GM21381 (cell line): ENCODE data around the gene SH3BGR.

Source experiments
- ATAC-seq: cut with Tn5 transposase; IDR thresholded peaks from one replicate; pipeline ENCODE4 v1.9.1; 2021; ENCODE audit warnings: mild to moderate bottlenecking, moderate library complexity; ENCODE audit not compliant: unreplicated experiment

Gene SH3BGR

DNA sequence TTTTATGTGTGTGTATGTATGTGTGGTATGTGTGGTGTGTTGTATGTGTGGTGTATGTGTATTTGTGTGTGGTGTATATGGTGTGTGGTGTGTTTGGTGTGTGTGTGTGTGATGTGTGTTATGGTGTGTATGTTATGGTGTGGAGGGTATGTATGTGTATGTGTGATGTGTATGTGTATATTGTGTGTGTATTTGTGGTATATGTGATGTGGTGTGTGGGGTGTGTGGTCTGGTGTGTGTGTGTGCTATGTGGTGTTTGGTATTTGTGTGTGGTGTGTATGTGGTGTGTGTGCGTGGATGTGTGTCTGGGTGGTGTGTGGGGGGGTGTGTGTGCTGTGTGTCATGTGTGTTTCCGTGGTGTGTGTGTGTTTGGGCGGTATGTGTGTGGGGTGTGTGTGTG, 59.3 kb downstream of the SH3BGR start:
- no peak for ATAC-seq

DNA sequence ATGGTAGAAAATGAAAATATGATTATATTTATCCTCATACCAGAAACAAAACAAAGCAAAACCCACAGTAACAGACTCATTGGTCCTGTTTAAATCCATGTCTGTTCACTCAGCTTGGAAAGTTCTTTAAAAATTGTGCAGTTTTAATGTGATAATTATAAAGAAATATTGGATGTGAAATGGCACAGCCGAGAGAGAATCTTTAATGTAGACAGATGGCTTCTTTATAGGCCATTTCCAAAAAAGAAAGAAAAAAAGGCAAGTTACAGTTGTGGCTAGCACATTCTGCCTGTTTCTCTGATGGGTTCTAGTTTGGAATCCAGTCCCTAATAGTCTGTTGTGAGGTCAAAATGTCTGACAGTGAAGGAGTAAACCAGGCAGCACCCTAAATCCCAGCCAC, 62.0 kb downstream of the SH3BGR start:
- ATAC-seq, result no peak

DNA sequence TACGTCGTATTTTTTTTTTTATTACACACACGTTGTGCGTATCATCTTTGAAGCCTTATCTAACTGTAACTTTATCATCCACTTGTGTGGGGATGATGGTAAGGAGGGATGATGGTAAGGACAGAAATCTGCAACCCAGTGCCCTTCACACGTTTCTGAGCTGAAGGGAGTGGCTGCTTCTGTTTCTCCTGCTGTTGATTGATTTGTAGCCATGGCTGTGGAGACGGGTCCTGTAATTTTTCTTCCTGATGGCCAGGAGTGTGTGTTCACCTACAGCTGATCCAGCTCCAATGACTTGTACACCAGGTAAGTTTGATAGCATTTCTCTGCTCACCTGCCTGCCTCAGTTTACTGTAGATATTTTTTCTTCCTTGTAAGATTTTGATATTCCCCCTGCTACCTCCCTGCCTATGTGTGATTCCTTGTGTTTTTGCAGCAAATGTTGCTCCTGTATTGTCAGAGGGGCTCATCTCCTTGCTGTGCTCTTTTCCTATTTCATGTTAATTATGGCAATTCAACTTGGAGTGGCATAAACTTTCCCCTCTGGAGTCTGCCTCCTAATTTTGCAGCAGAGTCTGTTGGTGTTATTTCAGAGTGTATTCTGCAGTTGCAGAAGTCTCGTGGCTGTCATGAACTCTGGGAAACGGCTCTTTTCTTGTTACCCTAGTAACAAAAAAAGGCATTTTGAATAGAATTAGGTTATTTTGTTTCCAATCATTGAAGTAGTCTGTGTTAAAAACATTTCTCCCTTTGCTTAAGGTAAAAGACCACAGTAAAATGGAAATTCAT, 64.1 kb downstream of the SH3BGR start:
- no peak for ATAC-seq

DNA sequence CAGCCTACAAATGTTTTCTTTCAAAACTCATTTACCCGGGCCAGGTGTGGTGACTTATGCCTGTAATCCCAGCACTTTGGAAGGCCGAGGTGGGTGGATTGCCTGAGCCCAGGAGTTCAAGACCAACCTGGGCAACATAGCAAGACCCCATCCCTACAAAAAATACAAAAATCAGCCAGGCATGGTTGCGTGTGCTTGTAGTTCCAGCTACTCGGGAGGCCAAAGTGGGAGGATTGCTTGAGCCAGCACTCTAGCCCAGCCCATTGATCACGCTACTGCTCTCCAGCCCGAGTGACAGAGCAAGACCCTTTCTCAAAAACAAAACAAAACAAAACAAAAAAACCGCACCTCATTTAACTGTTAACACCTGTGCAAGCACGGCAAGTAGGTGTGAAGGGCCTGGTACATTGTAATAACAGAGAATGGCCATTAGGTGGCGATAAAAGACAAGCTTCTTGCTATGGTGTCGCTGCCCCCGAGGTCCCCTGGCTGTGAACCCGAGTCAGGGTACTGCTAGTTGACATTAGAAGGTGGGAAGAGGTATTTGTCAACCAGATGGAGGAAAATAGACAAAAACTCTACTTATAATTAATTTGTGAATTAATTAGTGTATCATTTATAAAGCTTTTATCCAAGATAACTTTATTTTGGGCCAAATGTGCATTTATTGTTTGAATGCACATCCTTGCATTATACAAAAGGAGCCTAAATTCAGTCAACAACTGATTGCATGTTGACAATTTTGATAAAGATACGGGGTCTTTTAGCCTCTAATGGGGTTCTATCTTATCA, 66.5 kb downstream of the SH3BGR start:
- ATAC-seq, result peak; percentile 86

DNA sequence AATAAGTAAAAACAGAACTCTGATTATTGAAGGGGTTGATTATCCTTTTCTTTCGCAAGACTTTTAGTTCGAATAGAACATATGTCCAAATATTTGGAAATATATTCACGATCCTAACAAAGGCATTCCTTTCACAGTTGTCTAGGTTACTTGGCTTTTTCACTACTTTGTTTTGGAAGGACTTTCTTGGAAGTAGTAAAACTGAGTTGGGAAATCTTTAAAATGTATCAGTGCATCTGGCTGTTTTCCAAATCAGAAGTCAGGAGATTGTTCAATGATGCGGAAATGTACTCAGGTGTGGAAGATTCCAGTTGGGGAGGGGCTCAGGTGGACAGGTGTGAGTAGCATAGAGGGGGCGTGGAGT, 67.1 kb downstream of the SH3BGR start:
- no peak for ATAC-seq

DNA sequence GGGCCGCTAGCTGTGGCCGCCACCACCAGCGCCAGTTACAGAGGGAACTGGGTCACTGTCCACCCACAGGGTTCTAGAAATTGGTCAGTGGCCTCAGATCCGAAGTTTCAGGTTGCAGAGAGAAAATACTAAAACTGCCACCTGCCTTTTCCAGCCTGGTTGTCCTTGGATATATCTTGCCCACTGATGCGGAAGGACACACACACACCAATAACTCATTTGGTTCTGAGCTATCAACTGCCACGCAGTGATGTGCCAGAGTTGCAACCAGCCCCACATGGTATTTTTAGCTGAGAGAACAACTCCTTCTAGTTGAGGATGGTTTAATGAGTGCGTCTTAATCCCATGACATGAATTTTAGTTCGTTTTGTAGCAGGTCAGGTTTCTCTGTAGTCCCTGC, 68.1 kb downstream of the SH3BGR start:
- ATAC-seq, result no peak

DNA sequence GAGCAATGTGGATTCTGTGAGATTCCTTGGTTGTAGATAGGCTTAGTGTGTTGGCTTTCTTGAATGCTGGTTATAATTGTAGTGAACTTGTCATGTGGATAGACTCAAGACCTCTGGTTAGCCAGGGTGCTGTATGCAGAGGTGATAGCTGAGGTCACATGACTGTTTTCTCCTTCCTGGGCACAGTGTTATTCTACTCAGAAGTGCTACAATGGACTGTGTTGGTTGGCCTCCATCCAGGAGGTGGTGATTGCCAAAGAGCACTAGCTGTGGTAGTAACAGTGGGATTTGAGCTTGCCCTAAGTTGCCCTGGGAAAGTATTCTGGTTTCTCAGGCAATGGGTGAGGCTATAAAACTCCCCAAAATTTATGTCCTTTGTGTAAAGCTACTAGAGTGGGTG, 71.6 kb downstream of the SH3BGR start:
- no peak for ATAC-seq

DNA sequence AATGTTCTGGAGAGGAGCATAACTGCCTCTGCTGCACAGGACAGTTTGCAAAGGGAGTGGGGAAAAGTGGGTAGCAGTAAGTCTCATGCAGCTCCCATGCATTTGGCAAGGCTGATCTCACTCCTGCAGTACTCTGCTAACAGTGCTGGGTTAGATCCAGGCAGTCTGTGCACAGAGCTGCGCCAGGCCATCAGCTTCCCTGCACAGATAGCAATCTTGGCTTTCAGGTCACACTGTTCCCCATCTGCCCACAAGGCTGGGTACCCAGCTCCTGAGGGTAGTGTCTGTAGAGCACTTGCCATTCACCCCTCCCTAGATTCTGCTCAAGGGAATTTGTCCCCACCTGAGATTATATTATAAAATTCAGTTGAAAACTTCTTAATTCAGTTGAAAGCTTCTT, 72.1 kb downstream of the SH3BGR start:
- ATAC-seq, result no peak

DNA sequence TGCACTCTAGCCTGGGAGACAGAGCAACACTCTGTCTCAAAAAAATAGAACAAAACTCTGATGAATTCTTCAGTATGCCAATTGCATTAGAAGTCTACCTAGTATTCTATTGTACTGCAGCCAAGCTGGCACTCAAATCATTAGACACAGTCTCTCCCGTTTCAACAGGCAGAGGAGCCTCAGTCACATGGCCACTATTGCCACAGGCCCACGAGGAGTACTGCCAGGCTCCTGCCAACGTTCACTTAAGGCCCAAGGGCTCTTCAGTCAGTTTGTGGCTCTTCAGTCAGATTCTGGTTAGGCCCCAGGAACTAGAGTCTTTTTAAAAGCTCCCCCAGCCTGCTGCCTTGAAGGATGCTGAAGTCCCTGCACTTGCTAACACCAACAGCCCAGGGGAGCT, 73.4 kb downstream of the SH3BGR start:
- no peak for ATAC-seq

DNA sequence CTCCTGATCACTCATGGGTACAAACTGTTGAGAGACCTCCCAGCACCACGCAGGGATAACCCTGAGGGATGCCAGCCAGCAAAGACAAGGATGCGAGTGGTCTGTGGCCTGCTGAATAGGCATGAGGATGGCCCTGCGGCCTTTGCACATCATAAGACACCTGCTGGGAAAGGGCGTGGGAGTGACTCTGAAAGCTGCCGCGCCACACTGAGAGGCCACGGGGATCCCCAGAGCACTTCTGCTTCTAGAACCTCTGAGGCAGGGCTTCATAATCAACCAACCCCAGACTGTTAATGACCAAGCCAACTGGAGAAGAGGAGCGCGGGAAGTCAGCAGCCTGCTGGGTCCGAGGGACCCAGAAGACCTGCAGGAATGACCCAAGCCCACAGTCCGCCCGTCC, 73.8 kb downstream of the SH3BGR start:
- no peak for ATAC-seq

DNA sequence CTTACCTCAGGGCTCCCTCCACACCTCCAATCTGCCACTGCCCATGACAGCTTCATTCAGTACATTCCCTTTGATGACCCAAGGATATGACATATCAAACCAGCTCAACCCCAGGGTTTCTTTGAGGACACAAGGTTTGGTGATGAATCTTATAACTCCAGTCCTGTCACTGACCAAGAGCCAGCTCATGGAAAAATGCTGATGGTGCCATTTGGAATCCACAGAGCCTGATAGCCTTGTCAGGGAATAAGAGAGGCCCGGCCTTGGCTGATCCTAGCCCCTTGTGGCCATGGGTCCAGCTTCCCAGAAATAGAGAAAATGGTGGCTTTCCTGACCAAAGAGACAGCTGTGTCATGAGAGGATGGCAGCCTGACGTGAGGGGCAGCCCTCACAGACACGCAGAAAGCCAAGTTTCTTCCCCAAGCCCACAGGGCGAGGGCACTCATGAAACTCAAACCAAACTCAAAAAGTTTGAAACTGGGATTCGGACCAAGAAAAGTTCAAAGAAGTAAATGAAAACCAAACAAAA, 75.4 kb downstream of the SH3BGR start:
- ATAC-seq, result no peak

DNA sequence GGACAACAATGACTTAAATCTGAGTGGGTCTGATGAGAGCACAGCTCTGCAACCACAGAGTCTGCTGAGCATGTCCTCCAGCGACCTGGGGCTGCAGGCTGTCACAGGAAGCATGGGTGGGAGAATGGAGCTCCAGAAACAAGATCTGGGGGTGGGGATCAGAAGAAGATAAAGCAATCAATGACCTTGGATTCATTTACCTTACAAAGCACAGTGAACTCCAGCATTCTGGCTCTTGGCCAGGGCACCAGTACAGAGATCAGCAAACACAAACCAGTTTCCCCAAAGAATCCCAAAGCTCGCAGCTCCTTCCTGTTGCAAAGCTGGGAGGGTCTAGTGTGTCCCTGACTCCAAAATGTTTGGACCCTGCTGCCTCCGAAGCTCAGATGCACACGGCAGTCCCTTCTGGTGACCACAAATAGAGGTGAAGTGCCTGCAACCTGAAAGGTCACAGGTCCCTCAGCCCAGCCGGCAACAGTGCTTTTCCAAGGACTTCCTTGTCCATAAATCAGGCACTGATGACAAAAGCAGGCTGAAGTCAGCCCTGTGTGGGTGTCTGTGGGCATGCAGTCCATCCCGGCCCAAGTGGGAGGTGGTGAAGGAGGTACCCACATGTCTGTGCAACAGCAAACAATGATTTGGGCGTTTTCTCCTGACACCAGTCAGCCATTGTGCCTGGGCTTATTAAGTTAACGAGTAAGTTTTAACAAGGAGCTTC, 76.1 kb downstream of the SH3BGR start:
- ATAC-seq, result no peak

DNA sequence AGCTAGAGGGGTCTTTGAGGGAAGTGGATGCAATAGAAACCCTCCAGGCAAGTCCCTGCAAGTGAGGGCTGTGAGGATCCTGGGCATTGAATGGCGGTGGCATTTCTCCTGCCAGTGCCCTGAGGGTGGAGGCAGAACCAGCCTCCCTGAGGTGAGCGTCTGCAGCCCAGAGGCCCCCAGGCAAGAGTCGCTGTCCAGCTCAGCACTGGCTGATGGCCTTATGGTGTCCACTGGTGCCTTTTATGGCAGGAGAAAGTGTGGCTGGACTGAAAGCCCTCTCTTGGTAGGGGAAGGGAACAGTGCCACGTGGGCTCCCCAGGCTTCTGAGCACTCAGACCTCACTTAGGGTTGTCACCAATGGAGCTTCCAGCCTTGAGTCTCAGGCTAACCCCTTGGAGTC, 77.3 kb downstream of the SH3BGR start:
- no peak for ATAC-seq

DNA sequence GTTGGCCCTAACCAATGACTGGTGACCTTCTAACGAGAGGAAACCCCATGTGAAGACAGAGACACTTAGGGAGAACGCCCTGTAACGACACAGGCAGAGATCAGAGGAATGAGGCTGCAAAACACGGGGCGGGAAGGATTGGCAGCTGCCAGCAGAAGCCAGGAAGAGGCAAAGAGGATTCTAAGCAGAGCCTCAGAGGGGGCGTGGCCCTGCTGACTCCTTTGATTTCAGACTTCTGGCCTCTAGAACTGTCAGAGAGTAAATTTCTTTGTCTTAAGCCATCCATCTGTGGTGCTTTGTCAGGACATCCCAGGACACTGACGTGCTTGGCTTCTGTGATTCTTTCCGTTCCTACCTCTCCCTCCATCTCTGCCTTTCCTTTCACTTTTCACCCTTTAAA, 79.3 kb downstream of the SH3BGR start:
- ATAC-seq, result no peak

DNA sequence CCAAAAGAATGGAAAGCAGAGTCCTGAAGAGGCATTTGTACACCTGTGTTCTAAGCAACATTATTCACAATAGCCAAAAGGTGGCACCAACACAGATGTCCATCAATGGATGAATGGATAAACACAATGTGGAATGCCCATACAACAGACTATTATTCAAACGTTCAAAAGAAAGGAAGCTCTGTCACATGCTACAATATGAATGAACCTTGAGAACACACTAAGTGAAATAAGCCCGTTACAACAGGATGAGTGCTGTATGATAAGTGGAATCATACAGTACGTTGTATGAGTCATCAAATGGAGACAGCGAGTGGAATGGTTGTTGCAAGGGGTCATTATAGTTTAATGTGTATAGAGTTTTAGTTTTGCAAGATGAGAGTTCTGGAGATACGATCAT, 80.1 kb downstream of the SH3BGR start:
- no peak for ATAC-seq

DNA sequence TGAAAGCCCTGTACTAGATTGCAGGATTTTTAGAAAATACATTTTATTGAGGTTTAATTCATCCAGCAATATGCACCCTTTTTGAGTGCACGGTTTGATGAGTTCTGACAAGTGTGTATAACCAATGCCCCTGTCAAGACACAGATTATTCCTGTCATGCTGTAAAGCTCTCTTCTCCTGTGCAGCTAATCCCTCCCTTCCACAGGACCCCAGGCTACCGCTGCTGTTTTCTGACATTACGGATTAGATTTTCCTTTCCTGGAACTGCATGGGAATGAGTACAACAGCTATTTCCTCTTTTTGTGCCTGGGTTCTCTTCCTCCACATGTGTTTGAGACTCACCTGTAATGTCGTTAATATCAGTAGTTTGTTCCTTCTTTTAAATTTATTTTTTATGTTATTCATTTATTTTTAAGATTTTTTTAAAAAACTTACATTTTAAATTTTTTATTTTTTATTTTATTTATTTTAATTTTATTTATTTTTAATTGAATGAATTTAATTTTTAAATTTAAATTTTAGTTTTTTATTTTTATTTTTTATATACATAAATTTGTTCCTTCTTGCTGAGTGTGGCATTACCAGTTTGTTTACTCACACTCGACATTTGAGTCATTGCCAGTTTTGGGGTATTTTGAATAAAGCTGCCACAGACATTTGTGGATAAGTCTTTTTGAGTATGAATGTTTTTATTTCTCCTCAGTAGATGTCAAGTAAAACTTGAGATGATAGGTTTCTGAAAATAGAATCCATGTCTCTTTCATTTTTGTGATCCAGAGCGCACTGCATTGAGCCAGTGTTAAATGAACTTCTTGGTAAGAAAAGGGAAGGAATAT, 82.0 kb downstream of the SH3BGR start:
- ATAC-seq, result no peak

DNA sequence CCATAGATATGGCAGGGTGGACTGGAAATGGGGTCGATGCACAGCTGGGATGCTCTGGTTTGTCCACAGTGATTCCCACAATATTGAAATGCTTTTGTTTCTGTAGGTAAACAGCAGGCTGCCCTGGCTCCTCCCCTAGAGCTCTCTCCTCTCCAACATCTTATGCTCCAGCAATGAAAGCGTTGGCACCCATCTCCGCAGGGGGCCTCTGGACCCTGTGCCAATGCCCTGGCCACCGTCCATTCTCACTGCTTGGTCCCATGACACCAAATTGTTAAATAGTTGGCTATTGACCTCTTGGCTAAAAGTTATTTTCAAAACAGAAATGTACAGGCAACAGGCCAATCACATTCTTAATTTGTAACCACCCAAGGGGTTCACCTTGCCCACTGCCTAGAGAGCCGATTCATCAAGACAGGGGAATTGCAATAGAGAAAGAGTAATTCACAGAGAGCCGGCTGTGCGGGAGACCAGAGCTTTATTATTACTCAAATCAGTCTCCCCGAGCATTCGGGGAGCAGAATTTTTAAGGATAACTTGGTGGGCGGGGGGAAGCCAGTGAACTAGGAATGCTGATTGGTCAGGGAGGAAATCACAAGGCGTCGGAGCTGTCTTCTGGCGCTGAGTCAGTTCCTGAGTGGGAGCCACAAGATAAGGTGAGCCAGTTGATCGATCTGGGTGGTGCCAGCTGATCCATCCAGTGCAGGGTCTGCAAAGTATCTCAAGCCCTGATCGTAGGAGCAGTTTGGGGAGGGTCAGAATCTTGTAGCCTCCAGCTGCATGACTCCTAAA, 84.1 kb downstream of the SH3BGR start:
- no peak for ATAC-seq

DNA sequence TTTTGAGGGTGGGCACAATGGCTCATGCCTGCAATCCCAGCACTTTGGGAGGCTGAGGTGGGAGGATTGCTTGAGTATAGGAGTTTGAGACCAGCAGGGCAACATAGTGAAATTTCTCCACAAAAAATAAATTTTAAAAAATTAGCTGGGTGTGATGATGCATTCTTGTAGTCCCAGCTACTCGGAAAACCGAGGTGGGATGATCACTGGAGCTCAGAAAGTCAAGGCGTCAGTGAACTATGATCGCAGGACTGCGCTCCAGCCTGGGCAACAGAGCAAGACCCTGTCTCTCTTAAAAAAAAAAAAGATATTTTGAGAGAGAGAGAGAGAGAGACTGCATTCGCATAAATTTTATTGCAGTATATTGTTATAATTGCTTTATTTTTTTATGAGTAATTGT, 85.1 kb downstream of the SH3BGR start:
- ATAC-seq, result no peak

DNA sequence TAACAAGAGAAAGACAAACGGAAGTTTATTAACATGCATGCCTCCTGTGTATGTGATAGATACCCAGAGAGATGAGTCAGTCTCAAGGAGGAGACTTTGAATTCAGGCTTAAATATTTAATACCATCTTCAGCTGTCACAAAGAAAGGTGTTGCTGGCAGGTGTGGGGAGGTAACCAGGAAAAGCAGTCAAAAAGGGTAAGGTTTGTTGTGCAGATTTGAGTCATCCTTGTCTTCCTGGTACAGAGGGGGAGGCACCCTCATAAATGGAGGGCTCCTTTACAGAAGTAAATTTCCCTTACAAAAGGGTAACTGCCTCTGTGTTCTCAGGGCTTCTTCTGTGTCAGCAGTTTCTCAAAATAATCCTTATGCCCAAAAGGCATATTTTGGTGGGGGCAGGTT, 85.8 kb downstream of the SH3BGR start:
- no peak for ATAC-seq

DNA sequence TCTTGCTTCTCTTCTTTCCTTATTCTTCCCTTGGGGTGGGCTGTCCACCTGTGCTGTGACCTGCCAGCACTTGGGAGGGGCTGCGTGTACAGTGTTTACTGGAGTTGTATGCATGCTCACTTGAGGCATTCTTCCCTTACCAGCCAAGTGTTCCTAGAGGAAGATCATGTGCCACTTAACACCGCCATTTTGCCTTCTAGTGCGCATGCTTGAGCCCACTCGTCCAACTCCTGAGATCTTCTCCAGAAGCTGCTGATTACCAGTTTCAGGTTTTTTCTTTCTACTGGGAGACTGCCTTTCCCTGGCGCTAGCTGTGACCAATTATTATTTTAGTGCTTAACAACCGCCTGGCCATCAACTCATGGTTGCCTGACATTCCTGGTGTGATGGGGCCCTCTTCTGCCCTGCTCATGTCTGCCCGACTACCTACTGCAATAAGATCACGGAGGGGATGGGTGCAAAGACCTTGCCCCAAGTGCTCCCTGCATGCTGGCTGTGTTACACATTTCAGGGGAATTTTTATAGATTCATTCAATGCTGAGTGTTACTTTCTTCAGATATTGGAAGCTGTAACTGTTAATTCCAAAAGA, 86.8 kb downstream of the SH3BGR start:
- no peak for ATAC-seq
